ENCODE data around the gene CLRN1.

DNA sequence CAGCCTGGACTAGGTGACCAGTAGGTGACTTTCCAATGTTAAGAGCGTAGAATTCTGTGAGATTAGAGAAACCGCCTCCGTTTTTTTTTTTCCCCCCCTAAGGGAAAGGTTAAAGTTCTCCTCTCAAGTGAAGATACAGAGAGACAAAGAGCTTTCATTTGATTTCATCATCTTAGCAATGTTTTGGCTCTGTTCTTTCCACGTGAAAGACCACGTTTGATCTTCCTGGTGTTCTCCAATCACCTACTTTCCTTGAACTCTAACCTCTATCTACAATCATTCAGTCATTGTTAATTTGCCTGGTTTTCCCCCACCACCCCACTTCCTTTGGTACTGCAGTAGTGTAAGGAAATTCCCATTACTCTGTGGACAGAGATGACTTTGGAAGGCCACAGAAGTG is 36.9 kb upstream of the CLRN1 start:
- TF ChIP-seq, protein P1, sequence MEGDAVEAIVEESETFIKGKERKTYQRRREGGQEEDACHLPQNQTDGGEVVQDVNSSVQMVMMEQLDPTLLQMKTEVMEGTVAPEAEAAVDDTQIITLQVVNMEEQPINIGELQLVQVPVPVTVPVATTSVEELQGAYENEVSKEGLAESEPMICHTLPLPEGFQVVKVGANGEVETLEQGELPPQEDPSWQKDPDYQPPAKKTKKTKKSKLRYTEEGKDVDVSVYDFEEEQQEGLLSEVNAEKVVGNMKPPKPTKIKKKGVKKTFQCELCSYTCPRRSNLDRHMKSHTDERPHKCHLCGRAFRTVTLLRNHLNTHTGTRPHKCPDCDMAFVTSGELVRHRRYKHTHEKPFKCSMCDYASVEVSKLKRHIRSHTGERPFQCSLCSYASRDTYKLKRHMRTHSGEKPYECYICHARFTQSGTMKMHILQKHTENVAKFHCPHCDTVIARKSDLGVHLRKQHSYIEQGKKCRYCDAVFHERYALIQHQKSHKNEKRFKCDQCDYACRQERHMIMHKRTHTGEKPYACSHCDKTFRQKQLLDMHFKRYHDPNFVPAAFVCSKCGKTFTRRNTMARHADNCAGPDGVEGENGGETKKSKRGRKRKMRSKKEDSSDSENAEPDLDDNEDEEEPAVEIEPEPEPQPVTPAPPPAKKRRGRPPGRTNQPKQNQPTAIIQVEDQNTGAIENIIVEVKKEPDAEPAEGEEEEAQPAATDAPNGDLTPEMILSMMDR (IDR thresholded peaks at IDR 0.05), result no peak
- TF ChIP-seq POLR2A (IDR thresholded peaks at IDR 0.05), result no peak
